ENCODE results near the gene SFRP5. TPM values are rescaled to one million over a fixed set of nuclear protein-coding genes. Genes with fewer than 3 reads are reported as not detected.

Gene SFRP5
- total RNA-seq, 1 experiment from 2014 or later: 3.5 TPM

- Mint-ChIP-seq H3K27me3 (ENCODE audit: low read depth) (peaks cover 8% of the 10 kb centered on the region), H3K4me3 (no peak overlapping the region), H3K9me3 (no peaks in the 10 kb centered on the region), H3K4me1 (peaks cover 8% of the 10 kb centered on the region), H3K27ac (no peak overlapping the region), H3K36me3 (no peaks in the 10 kb centered on the region)
- ATAC-seq (no peak), DNase-seq (ENCODE audit: low spot score) (no peak)
- CTCF ChIA-PET: interaction anchor here (1.2 to 7.8 kb wide), 4 partner anchors 16 to 27 kb away, joined by 11 to 58 read pairs (median 41); partner anchors contain the start of gene MARVELD1
- no peak for TF ChIP-seq SOX15 (CRISPR knock-in tag; IDR thresholded peaks at IDR 0.05)
- TF ChIP-seq AFF4 (CRISPR knock-in tag; IDR thresholded peaks at IDR 0.05; ENCODE audit: borderline replicate concordance): no peak
- no peak for TF ChIP-seq ZNF423 (CRISPR knock-in tag; IDR thresholded peaks at IDR 0.05)
- no peak for TF ChIP-seq ZNF281 (CRISPR knock-in tag; IDR thresholded peaks at IDR 0.05)
- TF ChIP-seq RORB (CRISPR knock-in tag; IDR thresholded peaks at IDR 0.05): no peak
- TF ChIP-seq ZNF512 (CRISPR knock-in tag; IDR thresholded peaks at IDR 0.05; ENCODE audit: borderline replicate concordance): no peak
- no peak for TF ChIP-seq ZNF416 (CRISPR knock-in tag; IDR thresholded peaks at IDR 0.05)
- TF ChIP-seq CREM (CRISPR knock-in tag; IDR thresholded peaks at IDR 0.05): no peak
- no peak for TF ChIP-seq ZNF263 (CRISPR knock-in tag; IDR thresholded peaks at IDR 0.05; ENCODE audit: low read depth)
- TF ChIP-seq ARID4B (CRISPR knock-in tag; IDR thresholded peaks at IDR 0.05; ENCODE audit: borderline replicate concordance): no peak
- TF ChIP-seq ESRRA (CRISPR knock-in tag; IDR thresholded peaks at IDR 0.05; ENCODE audit: borderline replicate concordance): no peak
- no peak for TF ChIP-seq CTCF (IDR thresholded peaks at IDR 0.05)
- POLR2A ChIA-PET: no interaction called here
Observed at GRCh38 chr10:97729014-97729413, 42.8 kb downstream of the SFRP5 start.
